ENCODE measurements around the gene ZCCHC24.

Gene ZCCHC24

DNA sequence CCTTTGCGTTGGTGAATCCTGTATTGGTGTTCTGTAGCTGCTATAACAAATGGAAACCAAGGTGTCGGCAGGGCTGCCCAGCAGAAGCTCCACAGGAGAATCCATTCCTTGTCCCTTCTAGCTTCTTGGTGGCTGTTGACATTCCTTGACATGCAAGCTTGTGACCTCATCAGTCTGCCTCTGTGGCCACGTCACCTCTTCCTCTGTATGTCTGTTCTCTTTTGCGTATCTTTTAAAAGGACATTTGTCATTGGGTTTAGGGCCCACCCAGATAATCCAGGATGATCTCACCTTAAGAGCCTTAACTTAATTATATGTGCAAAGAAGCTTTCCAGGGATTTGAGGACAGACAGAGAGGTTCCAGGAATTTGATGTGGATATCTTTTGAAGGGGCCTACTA is 15.3 kb upstream of the ZCCHC24 start:
- H3K36me3 ChIP-seq (ENCODE audit: insufficient read depth): no peaks in the 10 kb centered on the region
- no peaks in the 10 kb centered on the region for H3K79me2 ChIP-seq (ENCODE audit: insufficient read depth, low read depth)
- H3K4me3 ChIP-seq (IDR thresholded peaks at IDR 0.05; ENCODE audit: insufficient read depth, low read depth, low read length): no peak overlapping the region
- no peak overlapping the region for H3K9ac ChIP-seq
- TF ChIP-seq, protein P1, sequence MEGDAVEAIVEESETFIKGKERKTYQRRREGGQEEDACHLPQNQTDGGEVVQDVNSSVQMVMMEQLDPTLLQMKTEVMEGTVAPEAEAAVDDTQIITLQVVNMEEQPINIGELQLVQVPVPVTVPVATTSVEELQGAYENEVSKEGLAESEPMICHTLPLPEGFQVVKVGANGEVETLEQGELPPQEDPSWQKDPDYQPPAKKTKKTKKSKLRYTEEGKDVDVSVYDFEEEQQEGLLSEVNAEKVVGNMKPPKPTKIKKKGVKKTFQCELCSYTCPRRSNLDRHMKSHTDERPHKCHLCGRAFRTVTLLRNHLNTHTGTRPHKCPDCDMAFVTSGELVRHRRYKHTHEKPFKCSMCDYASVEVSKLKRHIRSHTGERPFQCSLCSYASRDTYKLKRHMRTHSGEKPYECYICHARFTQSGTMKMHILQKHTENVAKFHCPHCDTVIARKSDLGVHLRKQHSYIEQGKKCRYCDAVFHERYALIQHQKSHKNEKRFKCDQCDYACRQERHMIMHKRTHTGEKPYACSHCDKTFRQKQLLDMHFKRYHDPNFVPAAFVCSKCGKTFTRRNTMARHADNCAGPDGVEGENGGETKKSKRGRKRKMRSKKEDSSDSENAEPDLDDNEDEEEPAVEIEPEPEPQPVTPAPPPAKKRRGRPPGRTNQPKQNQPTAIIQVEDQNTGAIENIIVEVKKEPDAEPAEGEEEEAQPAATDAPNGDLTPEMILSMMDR (conservative IDR thresholded peaks at IDR 0.05; ENCODE audit: low read depth, low read length): no peak
- H3K27ac ChIP-seq: no peak overlapping the region
- H4K20me1 ChIP-seq (ENCODE audit: insufficient read depth): no peaks in the 10 kb centered on the region
- H2AFZ ChIP-seq (ENCODE audit: low read depth): no peak overlapping the region
- H3K4me2 ChIP-seq: no peak overlapping the region
- H3K4me1 ChIP-seq (ENCODE audit: low read depth, poor library complexity, severe bottlenecking): no peaks in the 10 kb centered on the region
- no peaks in the 10 kb centered on the region; the same call in 1 of the 2 replicates for H3K27me3 ChIP-seq (ENCODE audit: insufficient read depth, low read depth)

DNA sequence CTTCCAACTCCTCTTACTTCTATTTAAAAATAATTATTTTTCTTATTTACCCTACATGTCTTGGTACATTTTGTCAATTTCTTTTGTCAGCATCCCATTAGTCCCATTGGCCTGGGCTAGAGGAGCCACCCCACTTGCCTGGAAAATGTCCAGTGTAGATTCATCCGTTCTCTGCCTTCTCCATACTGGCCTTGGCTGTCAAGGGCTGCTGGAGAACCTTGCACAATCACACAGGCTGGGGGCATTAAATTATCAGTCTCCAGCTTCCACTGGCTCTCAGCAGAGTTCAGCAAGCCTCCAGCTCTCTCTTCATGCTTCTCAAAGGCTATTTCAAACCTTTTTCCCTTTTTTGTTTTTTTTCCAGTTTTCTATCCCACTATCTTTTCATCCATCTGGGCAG is 13.8 kb upstream of the ZCCHC24 start:
- H4K20me1 ChIP-seq (ENCODE audit: insufficient read depth): no peaks in the 10 kb centered on the region
- H3K4me2 ChIP-seq: no peak overlapping the region
- no peak overlapping the region for H3K27ac ChIP-seq
- H3K9ac ChIP-seq: no peak overlapping the region
- H3K4me3 ChIP-seq (IDR thresholded peaks at IDR 0.05; ENCODE audit: insufficient read depth, low read depth, low read length): no peak overlapping the region
- no peaks in the 10 kb centered on the region; the same call in 1 of the 2 replicates for H3K27me3 ChIP-seq (ENCODE audit: insufficient read depth, low read depth)
- H2AFZ ChIP-seq (ENCODE audit: low read depth): no peak overlapping the region
- no peaks in the 10 kb centered on the region for H3K4me1 ChIP-seq (ENCODE audit: low read depth, poor library complexity, severe bottlenecking)
- H3K36me3 ChIP-seq (ENCODE audit: insufficient read depth): no peaks in the 10 kb centered on the region
- TF ChIP-seq, protein P1 (conservative IDR thresholded peaks at IDR 0.05; ENCODE audit: low read depth, low read length): no peak
- no peaks in the 10 kb centered on the region for H3K79me2 ChIP-seq (ENCODE audit: insufficient read depth, low read depth)

DNA sequence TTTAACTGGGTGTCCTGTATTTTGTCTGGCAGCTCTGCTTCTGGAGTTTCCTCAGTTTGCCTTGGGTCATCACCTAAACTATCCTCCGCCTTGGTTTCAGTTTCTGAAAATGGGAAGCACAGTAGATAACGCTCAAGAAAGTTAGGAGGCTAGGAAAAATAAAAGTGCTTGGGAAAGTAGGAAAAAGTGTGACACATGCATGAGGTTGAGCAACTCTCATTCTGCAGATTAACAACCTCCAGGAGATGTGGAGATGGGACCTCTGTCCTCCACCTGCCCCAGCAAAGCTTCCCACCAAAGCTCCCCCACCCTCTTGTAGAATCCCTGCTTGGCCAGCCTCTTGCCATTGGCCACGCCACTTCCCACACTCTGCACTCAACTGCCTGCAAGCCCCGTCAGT is 13.1 kb upstream of the ZCCHC24 start:
- Histone ChIP-seq H3K36me3 (ENCODE audit: insufficient read depth) (no peaks in the 10 kb centered on the region), H3K4me3 (IDR thresholded peaks at IDR 0.05; ENCODE audit: insufficient read depth, low read depth, low read length) (no peak overlapping the region), H2AFZ (ENCODE audit: low read depth) (no peak overlapping the region), H3K27ac (no peak overlapping the region), H3K79me2 (ENCODE audit: insufficient read depth, low read depth) (no peaks in the 10 kb centered on the region), H3K9ac (no peak overlapping the region), H4K20me1 (ENCODE audit: insufficient read depth) (no peaks in the 10 kb centered on the region), H3K4me1 (ENCODE audit: low read depth, poor library complexity, severe bottlenecking) (no peaks in the 10 kb centered on the region), H3K4me2 (no peak overlapping the region), H3K27me3 (ENCODE audit: insufficient read depth, low read depth) (no peaks in the 10 kb centered on the region; the same call in 1 of the 2 replicates)
- TF ChIP-seq, protein P1 (conservative IDR thresholded peaks at IDR 0.05; ENCODE audit: low read depth, low read length): no peak

DNA sequence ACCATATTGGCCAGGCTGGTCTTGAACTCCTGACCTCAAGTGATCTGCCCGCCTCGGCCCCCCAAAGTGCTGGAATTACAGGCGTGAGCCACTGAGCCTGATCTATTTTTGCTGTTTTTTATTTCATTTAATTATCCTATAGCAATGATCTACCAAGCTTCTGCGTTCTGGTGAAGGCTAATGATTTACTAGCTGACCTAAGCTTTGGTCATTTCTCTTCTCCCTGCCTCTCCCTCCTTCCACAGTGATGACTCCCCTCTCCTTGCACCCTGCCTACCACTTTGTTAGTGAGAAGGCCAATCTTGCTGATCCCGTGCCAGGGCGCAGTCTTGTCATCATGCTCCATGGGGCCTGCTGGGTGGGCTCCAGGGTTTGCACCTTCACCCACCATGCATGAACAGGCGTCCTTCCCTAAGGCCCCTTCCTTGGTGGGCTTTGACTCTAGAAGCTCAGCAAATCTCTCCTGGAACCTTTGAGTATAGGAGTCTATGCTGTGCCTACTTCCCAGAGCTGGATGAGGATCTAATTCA is 11.9 kb upstream of the ZCCHC24 start:
- Histone ChIP-seq H2AFZ (ENCODE audit: low read depth) (no peak overlapping the region), H3K4me3 (IDR thresholded peaks at IDR 0.05; ENCODE audit: insufficient read depth, low read depth, low read length) (no peak overlapping the region), H4K20me1 (ENCODE audit: insufficient read depth) (no peaks in the 10 kb centered on the region), H3K9ac (no peak overlapping the region), H3K27ac (no peak overlapping the region), H3K36me3 (ENCODE audit: insufficient read depth) (no peaks in the 10 kb centered on the region), H3K4me1 (ENCODE audit: low read depth, poor library complexity, severe bottlenecking) (no peaks in the 10 kb centered on the region), H3K4me2 (no peak overlapping the region), H3K79me2 (ENCODE audit: insufficient read depth, low read depth) (no peaks in the 10 kb centered on the region), H3K27me3 (ENCODE audit: insufficient read depth, low read depth) (no peaks in the 10 kb centered on the region)
- TF ChIP-seq, protein P1 (conservative IDR thresholded peaks at IDR 0.05; ENCODE audit: low read depth, low read length): no peak
